Stimulated activated CD8-positive, alpha-beta memory T cell treated with anti-CD3 and anti-CD28 coated beads, Interleukin-15, amount 100 ng/mL, for 24 hours (primary cell): ENCODE data around the gene SAE1.
"Not testable (repeated sequence)": the region's sequence is repeated elsewhere in the genome, so short reads cannot be mapped to it uniquely, and the experiment has no call there.

Source experiments
- DNase-seq: peaks from one replicate; pipeline ENCODE4 v3.0.0-alpha.2; 2020; ENCODE audit warnings: low read depth

The SAE1 gene

DNA sequence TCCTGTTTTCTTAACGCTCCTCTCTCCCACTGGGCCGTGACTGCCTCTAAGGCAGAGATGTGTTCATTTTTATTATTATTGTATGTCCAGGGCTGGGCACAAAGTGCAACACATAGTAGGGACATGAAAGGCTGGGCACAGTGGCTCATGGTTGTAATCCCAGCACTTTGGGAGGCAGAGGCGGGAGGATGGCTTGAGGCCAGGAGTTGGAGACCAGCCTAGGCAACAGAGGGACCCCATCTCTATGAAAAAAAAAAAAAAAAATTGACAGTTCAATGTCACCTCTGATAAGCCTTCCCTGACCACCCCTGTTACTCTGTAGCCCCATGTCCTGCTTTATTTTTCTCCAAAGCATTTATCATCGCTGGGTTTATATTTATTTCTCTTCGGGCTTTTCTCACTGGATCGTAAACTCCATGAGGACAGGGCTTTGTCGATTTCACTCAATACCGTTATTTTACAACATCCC, 481 bp upstream of the SAE1 start:
- no peak for DNase-seq

DNA sequence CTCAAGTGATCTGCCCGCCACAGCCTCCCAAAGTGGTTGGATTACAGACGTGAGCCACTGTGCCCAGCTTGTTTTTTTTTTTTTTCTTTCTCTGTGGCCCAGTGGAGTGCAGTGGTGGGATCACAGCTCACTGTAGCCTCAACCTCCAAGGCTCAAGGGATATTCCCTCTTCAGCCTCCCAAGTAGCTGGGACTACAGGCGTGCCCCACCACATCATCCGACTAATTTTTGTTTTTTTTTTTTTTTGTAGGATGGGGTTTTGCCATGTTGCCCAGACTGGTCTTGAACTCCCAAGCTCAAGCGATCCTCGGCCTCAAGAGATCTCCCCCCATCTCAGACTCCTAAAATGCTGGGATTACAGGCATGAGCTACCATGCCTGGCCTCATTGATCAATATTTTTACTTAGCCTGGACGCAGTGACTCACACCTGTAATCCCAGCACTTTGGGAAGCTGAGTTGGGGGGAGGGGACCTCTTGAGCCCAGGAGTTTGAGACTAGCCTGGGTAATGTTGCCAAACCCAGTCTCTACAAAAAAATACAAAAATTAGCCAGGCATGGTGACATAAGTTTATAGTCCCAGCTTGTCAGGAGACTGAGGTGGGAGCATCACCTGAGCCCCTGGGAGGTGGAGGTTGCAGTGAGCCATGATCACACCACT, 1.7 kb downstream of the SAE1 start:
- DNase-seq, result no peak

DNA sequence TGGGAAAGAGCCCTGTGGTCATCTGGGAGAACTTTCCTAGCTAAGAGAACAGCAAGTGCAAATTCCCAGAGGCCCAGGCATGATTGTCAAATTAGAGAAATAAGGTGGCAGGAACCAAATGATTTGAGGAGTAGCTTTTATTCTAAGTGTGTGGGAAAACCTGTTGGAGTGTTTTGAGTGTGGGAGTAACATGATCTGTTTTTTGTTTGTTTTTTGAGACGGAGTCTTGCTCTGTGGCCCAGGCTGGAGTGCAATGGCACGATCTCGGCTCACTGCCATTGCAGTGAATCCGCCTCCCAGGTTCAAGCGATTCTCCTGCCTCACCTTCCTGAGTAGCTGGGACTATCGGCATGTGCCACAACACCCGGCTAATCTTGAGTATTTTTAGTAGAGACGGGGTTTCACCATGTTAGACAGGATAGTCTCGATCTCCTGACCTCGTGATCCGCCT, 2.4 kb downstream of the SAE1 start:
- DNase-seq, result no peak

DNA sequence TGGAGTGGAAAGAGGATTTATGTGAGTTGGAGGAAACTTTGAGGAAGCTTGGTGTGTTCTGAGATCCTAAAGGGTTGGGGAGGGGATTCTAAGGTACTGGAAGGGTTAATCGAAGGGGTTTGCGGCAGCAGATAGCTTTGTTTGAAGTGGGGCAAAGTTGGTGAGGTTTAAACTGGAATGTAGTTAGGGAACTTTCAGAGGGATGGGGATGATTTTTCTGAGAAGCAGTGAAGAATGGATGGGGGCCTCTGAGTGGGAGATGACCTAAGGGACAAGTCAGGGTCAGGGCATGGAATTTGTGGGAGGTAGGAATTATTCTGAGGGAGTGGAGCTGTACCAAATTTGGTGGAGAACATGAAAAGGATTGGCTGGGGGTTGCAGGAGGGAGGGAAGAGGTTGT, 3.9 kb downstream of the SAE1 start:
- DNase-seq, result no peak

DNA sequence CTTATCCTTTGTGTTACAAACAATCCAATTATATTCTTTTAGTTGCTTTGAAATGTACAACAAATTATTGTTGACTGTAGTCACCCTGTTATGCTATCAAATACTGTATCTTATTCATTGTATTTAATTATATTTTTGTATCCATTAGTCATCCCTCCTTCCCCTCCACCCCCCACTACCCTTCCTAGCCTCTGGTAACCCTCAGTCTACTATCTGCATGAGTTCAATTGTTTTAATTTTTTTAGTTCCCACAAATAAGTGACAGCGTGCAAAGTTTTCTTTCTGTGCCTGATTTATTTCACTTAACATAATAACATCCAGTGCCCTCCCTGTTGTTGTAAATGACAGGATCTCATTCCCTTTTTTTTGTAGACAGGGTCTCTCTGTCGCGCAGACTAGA, 4.5 kb downstream of the SAE1 start:
- no peak for DNase-seq

DNA sequence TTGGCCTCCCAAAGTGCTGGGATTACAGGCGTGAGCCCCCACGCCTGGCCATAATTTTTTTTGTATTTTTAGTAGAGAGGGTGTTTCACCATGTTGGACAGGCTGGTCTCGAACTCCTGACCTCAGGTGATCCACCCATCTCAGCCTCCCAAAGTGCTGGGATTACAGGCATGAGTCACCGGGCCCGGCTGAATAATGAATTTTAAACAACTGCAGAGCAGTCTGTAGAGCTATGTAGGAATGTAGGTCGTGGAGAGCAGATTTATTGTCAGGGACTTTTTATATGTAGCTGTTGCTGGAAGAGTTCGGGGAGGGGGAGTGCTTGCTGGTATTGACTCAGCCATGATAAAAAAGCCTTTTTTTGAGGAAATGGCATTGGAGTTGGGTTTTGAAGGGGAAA, 10.6 kb downstream of the SAE1 start:
- DNase-seq, result not testable (repeated sequence)

DNA sequence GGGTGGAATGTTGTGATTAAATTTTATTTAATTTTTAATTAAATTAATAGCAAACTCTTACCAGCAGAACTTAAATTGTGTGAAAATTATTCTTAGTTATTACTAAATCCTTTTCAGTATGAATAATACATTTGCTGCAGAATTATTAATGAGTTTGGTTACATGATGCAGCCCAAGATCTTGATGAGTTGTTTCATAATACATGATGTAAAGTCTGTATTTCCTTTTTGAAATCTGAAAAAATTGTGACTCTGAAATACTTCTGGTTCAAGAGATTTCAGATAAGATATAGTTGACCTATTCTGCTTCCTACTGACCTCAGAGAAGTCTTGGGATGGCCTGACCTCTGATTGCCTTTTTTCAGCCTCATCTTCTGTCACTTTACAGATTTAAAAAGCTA, 11.1 kb downstream of the SAE1 start:
- no peak for DNase-seq

DNA sequence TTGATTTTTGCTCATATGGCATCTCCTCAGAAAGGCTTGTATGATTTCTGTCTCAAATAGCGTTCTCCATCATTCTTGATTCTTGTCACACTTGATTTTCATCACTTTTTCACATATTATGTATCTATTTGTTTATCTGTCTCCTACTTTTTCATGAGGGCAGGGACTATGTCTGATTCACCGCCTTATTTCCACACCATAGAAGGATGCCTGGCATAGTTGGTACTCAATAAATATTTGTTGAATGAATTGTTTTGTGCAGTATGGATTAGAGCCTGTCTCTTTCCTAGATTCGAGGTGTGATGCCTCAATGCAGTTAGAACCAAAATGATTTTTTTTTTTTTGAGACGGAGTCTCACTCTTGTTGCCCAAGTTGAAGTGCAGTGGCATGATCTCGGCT, 12.1 kb downstream of the SAE1 start:
- DNase-seq, result no peak

DNA sequence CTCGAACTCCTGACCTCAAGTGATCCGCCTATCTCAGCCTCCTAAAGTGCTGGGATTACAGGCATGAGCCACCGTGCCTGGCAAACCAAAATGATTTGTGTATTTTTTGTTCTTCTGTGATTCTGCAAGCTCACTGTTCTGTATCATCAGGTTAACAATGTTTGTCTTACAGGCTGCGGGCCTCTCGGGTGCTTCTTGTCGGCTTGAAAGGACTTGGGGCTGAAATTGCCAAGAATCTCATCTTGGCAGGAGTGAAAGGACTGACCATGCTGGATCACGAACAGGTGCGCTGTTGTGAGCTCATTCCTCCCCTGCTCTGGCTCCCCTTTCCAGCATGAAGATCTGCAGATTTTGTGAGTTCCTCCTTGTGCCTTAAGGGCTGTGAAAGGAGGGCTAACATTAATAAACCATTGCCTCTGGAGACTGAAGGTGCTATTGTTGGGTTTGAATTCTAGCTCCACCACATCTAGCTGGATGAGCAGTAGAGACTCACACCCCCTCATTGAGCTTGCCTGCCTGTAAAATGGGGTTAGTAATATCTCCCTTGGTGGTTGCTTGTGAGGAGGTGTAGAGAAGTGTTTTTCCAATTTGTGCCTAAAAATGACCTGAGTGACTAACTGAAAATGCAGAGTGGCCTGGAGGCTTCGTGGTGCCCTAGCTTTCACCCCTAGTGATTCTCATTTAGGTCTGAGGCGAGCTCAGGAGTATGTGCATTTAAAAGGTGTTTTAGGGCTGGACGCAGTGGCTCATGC, 12.9 kb downstream of the SAE1 start:
- no peak for DNase-seq

DNA sequence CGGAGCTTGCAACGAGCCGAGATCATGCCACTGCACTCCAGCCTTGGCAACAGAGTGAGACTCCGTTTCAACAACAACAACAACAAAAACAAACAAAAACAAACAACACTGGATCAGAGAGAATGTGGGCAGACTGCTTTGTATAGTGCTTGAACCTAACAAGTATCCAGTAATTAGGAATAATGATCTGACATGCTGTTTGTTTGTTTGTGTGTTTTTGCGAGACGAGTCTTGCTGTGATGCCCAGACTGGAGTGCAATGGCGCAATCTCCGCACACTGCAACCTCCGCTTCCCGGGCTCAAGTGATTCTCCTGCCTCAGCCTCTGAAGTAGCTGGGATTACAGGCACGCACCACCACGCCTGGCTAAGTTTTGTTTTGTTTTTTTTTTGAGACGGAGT, 14.0 kb downstream of the SAE1 start:
- no peak for DNase-seq

DNA sequence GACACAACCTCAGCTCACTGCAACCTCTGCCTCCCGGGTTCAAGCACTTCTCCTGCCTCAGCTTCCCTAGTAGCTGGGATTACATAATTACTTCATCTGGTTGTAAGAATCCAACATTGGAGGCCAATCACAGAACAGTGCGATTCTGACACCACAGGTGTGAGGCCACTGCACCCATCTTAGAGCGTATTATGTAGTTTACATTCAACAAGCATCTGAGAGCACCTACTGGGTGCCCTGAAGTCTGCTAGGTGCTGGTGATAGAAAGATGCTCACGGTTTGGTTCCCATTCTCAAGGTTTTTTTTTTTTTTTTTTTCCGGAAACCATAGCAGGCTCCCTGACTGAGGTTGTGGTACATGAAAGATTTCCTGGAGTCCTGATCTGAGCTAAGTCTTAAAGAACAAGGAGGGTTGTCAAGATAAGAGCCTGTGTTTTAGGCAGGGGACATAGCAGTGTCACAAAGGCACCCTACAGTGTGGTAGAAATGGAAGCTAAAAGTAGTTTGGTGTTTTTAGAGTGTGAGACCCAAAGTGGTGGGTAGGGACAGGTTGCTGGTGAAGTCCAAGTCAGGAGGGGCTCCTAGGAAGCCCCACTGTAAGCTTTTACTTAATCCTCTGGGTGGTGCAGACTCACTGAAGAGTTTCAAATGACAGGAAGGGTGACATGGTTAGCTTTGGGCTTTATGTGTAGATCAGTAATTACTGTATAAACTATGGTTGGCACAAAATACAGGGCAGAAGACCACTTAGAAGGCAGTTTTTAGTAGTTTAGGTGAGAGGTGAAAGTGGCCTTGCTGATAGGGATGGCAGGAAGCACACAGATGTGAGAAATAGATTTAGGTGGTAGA, 15.2 kb downstream of the SAE1 start:
- no peak for DNase-seq

DNA sequence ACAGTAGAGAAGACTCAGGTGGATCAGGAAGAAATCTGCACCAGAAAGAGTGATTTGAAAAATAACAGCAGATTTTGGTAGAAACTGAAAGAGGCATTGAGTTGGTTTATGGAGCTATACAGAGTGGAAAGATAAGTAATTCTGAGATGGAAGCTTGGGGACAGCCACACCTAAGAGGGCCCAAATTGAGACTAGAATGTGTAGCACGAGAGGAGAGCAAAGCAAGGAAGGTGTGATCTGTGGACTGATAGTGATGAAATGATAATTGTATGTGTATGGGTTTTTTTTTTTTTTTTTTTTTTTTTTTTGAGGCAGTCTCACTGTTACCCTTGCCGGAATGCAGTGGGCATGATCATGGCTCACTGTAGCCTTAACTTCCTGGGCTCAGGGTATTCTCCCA, 16.3 kb downstream of the SAE1 start:
- no peak for DNase-seq

DNA sequence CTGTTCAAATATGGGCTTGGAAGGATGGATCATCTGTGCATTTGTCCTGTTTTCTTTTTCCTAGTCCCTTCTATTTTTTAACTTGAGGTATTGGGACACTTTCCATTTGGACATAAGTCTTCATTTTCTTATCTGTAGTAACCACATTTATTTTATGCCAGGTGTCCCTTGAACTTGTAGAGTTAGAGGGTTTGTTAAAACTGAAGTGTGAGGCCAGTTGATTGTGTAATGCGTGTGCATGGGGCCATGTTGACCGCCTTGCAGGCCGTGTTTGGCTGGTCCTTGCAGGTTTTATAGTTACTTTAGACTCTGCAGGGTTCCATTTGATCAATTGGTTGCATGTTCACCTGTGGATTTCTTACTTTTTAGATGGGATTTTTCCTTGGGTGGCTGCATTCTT, 21.0 kb downstream of the SAE1 start:
- DNase-seq, result no peak

DNA sequence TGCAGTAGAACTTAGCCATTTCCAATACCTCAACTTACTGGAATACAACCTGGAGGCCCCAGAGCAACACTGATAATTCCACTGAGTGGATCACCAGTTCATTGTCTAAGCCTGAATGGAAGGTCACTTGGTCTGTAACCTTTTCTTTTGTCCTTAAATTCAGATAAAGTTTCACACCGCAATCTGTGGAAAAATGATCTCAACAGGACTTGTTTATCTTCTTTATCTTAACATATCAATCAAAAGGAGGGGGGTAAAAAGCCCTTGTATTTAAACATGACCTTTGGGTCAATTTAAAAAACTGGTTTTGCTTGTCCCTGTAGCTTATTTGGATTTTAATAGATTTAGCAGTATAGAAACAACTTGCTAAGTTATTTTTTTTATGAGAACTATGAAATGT, 21.6 kb downstream of the SAE1 start:
- no peak for DNase-seq

DNA sequence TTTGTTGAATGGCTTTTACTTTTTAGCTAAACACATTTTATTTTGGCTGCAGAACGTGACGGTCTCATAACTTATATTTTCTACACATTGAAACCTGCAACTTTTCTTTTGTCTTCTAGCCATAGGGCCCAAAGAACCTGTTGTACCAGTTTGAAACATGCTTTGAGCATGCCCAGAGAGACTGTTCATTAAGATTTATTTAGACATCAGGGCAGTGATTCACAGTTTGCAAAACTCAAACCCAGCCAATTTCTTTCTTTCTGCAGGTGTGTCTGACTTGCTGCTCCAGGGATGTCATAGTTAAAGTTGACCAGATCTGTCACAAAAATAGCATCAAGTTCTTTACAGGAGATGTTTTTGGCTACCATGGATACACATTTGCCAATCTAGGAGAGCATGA, 22.0 kb downstream of the SAE1 start:
- no peak for DNase-seq

DNA sequence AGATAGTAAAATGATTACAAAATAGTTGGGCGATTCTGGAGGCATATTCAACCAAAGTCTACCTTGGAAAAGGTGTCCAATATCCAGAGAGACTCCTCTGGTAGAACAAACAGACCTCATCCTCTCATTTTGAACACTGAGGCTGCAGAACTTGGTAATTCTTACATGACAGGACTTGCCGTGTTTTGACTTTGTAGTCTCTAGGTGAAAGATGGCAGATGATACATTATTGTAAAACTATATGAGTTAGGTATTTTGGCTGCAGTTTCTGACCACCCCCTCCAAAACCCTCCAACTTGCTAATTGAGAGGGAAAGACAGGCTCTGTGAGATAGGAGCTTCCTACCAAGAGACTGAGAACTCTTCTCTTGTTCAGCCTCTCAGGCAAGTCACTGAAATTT, 22.6 kb downstream of the SAE1 start:
- no peak for DNase-seq

DNA sequence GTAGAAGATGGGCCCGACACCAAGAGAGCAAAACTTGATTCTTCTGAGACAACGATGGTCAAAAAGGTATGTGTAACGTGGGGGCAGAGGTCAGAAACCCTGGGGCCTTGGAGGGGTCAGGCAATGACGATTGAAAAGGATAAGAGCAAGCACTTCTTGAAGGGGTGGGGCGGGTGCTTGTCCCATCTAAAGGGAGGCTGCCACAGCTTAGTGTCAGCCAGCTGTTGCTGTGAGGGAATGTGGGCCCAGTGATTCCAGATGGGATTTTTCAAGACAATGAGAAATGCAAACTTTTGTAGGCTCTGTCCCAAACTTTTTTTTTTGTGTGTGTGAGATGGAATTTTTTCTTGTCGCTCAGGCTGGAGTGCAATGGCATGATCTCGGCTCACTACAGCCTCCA, 24.5 kb downstream of the SAE1 start:
- no peak for DNase-seq

DNA sequence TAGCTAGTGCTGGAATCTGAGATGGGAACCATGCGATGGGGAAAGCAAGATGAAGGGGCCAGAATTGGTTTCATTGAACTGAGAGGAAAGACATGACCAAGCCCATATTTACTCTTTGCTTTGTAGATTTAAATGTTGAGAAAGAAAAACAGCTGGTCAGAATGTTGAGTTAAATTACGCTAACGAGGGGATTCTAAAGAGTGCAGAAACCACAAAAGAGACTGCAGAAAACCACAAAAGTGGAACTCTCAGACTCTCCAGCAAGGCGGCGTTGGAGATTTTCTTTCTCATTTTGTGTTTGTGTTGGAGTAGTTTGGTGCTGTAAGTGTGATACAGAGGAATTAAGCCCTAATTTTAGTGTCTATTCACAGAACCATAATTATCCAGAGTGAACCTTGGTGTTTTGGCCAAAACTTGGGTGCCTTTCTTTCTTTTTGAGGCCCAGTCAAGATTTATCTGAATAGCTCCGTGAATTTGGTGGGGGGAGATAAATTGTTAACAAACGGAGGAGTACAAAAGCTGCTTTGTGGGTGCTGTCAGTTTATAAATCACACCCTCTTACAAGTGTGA, 26.3 kb downstream of the SAE1 start:
- DNase-seq, result no peak

DNA sequence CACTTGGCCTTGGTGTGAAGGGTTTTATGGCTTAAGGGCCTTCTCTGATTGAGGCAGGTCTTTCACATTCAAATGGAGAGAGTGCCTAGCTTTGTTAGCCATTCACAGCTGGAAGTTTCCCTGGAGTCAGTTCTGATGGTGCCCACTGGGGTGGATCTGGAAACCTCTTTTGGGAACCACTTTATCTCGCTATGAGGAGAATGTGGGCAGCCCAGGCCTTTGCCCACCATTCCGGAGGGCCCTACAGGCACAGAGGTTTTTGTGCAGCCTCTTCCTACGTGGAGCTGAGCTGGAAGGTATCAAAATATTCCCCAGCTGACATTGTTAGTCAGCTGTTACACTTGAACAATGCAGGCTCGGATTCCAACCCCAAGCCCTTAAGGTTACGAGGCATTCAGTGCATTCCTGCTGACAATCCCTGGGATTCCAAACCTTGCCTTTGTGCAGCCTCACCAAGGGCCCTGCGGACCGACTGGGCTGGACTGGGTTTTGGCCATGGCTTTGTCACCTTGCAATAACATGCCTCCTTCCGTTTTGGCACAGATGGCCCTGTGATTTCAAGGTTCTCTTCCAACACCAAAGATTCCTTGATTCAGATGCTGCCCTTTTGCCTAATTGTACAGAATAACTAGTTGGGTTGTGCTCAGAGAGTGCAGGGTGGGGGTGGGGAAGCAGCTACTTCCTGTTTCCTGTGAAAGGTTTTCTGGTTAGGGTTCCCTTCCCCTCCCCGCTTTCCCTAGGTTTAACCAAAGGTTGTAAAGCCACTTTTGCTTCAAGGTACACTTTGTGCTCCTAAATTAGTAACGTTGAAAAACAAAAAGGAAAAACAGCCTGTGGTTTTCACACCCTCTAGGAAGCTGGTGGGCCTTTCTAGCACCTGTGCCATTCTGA, 27.0 kb downstream of the SAE1 start:
- DNase-seq, result no peak

DNA sequence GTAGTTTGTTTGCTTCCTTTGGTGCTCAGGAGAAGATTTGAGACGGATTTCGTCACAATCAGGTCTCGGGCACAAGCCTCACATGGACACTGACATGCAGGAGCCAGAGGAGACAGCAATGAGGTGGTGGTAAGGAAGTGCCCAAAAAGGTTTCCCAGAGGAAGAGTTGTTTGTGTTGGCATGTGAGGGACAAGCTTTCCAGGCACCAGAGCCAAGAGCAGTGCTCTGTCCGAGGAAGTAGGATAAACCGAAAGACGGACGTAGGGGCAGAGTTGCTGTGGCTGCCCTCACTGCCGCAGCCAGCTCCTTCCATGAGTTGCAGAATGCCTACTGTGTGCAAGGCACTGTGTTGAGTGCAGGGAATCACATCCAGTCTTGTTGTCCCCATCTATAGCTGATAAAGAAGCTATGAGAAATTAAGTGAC, 27.7 kb downstream of the SAE1 start:
- DNase-seq, result no peak

DNA sequence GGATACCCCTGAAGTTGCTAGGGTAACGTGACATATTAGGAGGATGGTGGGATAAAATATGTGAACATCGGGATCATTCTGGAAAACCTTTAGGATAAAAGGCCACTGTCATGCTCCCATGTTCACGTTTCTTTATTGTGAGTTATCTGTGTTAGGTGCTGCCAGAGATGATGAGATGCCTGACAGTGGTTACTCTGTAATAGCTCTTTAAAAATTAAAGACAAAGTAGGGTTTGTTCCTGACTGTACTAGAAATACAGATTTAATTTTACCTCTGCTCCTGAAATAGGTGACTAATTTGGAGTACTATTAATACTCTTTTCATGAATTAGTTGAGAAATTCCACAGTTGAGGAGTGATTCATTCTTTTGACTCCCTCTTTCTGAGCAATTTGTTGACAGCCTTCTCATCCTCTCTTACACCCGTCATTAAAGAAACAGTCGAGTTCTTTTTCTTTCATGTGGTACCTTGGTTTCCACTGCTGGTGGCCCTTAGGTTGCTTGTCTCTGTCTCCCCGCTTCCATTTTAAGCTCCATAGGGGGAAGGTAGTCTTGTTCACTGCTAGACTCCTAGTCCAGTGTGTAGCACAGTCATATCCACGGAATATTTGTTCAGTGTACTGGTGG, 28.4 kb downstream of the SAE1 start:
- DNase-seq, result no peak
